ENCODE measurements around the gene SHISA3.

Gene SHISA3

GRCh38 chr4:42440083-42440482 is 42.8 kb downstream of the SHISA3 start:
- TF ChIP-seq CTCF (IDR thresholded peaks at IDR 0.05; ENCODE audit: low read length) (no peak), EZH2phosphoT487 (IDR thresholded peaks at IDR 0.05; ENCODE audit: low read length) (no peak), EZH2 (optimal IDR thresholded peaks at IDR 0.05; ENCODE audit: low read depth, low read length) (no peak)
- Histone ChIP-seq H3K4me2 (ENCODE audit: low read depth, low read length) (no peak overlapping the region), H3K79me2 (ENCODE audit: low read length) (no peaks in the 10 kb centered on the region), H3K9ac (ENCODE audit: low read length) (no peak overlapping the region), H3K27me3 (replicated peaks; ENCODE audit: insufficient read depth, low read length) (no peaks in the 10 kb centered on the region), H3K9me2 (replicated peaks; ENCODE audit: insufficient read depth, low read length) (no peaks in the 10 kb centered on the region), H3K4me3 (ENCODE audit: low read length) (no peak overlapping the region), H3K36me3 (replicated peaks; ENCODE audit: insufficient read depth, low read length) (no peaks in the 10 kb centered on the region), H3K4me1 (ENCODE audit: low read length) (no peaks in the 10 kb centered on the region), H3F3A (ENCODE audit: insufficient read depth, low read length) (no peaks in the 10 kb centered on the region), H3K27ac (ENCODE audit: low read length) (no peak overlapping the region), H3K9me3 (replicated peaks; ENCODE audit: insufficient read depth, low read length) (no peaks in the 10 kb centered on the region), H4K20me1 (ENCODE audit: insufficient read depth, low read length) (no peaks in the 10 kb centered on the region), H2AFZ (ENCODE audit: low read length) (no peak overlapping the region)
- DNase-seq, result no peak

- H3K36me3 ChIP-seq (replicated peaks; ENCODE audit: insufficient read depth, low read length), result no peaks in the 10 kb centered on the region
- no peaks in the 10 kb centered on the region for H3F3A ChIP-seq (ENCODE audit: insufficient read depth, low read length)
- H3K9ac ChIP-seq (ENCODE audit: low read length), result no peak overlapping the region
- TF ChIP-seq EZH2phosphoT487 (IDR thresholded peaks at IDR 0.05; ENCODE audit: low read length), result no peak
- TF ChIP-seq EZH2 (optimal IDR thresholded peaks at IDR 0.05; ENCODE audit: low read depth, low read length), result no peak
- no peak for TF ChIP-seq CTCF (IDR thresholded peaks at IDR 0.05; ENCODE audit: low read length)
- no peaks in the 10 kb centered on the region for H3K79me2 ChIP-seq (ENCODE audit: low read length)
- no peaks in the 10 kb centered on the region for H4K20me1 ChIP-seq (ENCODE audit: insufficient read depth, low read length)
- no peaks in the 10 kb centered on the region for H3K4me1 ChIP-seq (ENCODE audit: low read length)
- no peak overlapping the region for H3K27ac ChIP-seq (ENCODE audit: low read length)
- H3K4me2 ChIP-seq (ENCODE audit: low read depth, low read length), result no peak overlapping the region
- H2AFZ ChIP-seq (ENCODE audit: low read length), result no peak overlapping the region
- DNase-seq, result no peak
- no peaks in the 10 kb centered on the region for H3K9me2 ChIP-seq (replicated peaks; ENCODE audit: insufficient read depth, low read length)
- no peak overlapping the region for H3K4me3 ChIP-seq (ENCODE audit: low read length)
- H3K27me3 ChIP-seq (replicated peaks; ENCODE audit: insufficient read depth, low read length), result no peaks in the 10 kb centered on the region
- no peaks in the 10 kb centered on the region for H3K9me3 ChIP-seq (replicated peaks; ENCODE audit: insufficient read depth, low read length)
These were observed 45.3 kb downstream of the SHISA3 start for GRCh38 chr4:42442601-42443000.

GRCh38 chr4:42445038-42445437 is 47.8 kb downstream of the SHISA3 start:
- Histone ChIP-seq H3K9ac (ENCODE audit: low read length) (no peak overlapping the region), H3K79me2 (ENCODE audit: low read length) (no peaks in the 10 kb centered on the region), H3F3A (ENCODE audit: insufficient read depth, low read length) (no peaks in the 10 kb centered on the region), H3K36me3 (replicated peaks; ENCODE audit: insufficient read depth, low read length) (no peaks in the 10 kb centered on the region), H4K20me1 (ENCODE audit: insufficient read depth, low read length) (no peaks in the 10 kb centered on the region), H3K9me3 (replicated peaks; ENCODE audit: insufficient read depth, low read length) (no peaks in the 10 kb centered on the region), H3K4me1 (ENCODE audit: low read length) (no peaks in the 10 kb centered on the region), H3K9me2 (replicated peaks; ENCODE audit: insufficient read depth, low read length) (no peaks in the 10 kb centered on the region), H3K27me3 (replicated peaks; ENCODE audit: insufficient read depth, low read length) (no peaks in the 10 kb centered on the region), H2AFZ (ENCODE audit: low read length) (no peak overlapping the region), H3K4me2 (ENCODE audit: low read depth, low read length) (no peak overlapping the region), H3K27ac (ENCODE audit: low read length) (no peak overlapping the region), H3K4me3 (ENCODE audit: low read length) (no peak overlapping the region)
- DNase-seq, result no peak
- TF ChIP-seq CTCF (IDR thresholded peaks at IDR 0.05; ENCODE audit: low read length) (no peak), EZH2phosphoT487 (IDR thresholded peaks at IDR 0.05; ENCODE audit: low read length) (no peak), EZH2 (optimal IDR thresholded peaks at IDR 0.05; ENCODE audit: low read depth, low read length) (no peak)

All from MM.1S (cell line).